ENCODE data around the gene ALDH3B2. TPM values are rescaled to one million over a fixed set of nuclear protein-coding genes. Genes with fewer than 3 reads are reported as not detected.
"Not testable (repeated sequence)": the region's sequence is repeated elsewhere in the genome, so short reads cannot be mapped to it uniquely, and the experiment has no call there.

Gene ALDH3B2
- total RNA-seq, 1 donor from 2014 or later = not detected

DNA sequence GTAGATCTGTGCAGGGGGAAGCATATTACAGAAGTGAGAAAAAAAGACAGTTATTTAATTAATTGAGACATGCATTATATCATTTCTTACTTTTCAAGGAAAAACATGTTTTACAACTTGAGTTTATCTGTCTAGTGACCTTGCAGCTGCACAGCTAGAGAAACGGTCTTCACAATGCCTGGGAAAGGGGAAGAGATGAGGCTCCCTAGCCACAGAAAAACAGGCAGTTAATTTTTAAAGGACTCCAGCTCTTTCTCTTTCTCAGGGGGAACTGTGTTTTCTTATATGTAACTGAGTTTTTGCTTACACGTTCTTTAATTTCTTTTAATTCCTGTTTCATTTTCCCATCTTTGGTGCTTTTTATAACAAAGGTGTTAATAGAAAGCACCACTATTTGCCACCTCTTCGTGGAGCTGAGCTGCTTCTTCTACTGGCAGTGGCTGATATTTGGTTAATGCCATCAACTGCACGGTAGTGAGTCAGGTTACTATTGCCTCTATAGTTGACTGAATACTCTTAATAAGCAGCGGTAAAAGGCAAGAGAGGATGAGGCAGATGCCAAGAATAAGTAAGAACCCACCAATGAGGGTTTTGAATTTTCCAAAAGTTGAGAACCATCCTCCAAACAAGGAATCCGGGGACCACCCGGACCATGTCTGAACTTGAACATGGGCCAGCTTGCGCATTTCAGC lies 11.4 kb upstream of the ALDH3B2 start:
- DNase-seq (ENCODE audit: low read depth in 2 of 2) = not testable (repeated sequence)

DNA sequence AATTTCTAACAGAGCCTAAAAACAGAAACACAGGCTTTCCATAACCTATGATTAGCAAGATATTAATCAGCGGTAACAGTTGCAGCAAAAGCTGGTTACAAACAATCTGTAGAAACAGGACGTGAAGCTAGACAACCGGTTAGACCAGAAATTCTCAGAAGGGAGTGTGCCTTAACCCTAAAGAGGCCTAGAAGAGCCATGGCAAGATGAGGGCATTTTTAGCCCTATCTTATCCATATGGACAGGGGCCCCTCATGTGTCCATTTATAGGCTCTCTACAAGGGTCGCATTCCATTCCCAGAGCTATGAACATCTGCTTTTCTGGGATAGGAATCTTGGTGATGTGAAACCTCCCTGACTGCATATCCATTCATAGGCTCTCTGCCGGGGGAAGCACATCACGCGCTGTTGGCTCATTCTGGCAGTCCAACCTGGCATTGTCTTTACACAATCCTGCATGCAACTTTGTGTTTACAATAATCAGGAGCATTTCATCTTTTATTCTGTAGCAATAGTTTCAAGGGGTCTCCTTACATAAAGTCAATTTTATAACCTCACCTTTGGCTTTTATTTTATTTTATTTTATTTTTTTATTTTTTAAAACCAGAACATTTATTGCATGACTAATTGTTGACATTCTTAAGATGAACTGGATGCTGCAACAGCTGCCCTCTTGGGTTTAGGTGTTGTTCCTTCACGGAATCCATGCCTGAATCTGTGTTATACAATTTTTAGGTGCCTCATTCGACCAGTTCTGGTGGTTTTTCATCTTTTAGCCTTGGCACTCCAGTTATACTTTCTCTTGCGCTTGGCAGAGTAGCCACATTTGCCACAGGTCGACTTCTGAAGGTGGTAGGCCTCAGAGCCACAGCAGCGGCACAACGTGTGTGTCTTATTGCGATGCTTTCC lies 8.0 kb upstream of the ALDH3B2 start:
- not testable (repeated sequence) for DNase-seq (ENCODE audit: low read depth in 2 of 2)

DNA sequence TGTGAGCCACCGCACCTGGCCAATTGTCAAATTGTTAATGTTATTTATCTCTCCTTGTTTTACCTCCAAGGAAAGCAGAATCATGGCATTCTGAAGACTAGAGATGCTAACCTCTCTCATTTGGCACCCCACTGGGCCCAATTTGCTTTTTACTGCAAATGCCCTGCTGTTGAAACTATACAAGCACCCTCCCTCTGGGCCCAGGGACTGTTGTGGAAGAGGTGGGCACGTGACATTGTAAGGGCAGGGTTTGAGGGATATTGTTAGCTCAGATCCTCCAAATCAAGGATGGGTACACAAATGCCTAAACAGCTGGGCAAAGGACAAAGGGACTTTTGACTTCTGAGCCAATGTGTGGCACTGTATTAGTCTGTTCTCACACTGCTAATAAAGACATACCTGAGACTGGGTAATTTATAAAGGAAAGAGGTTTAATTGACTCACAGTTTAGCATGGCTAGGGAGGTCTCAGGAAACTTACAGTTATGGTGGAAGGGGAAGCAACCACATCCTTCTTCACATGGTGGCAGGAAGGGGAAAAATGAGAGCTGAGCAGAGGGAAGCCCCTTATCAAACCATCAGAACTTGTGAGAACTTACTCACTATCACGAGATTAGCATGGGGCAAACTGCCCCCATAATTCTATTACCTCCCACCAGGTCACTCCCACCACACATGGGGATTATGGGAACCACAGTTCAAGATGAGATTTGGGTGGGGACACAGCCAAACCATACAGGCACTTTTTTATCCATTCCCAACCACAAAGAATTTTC lies 6.5 kb upstream of the ALDH3B2 start:
- no peak for DNase-seq (ENCODE audit: low read depth in 2 of 2)

DNA sequence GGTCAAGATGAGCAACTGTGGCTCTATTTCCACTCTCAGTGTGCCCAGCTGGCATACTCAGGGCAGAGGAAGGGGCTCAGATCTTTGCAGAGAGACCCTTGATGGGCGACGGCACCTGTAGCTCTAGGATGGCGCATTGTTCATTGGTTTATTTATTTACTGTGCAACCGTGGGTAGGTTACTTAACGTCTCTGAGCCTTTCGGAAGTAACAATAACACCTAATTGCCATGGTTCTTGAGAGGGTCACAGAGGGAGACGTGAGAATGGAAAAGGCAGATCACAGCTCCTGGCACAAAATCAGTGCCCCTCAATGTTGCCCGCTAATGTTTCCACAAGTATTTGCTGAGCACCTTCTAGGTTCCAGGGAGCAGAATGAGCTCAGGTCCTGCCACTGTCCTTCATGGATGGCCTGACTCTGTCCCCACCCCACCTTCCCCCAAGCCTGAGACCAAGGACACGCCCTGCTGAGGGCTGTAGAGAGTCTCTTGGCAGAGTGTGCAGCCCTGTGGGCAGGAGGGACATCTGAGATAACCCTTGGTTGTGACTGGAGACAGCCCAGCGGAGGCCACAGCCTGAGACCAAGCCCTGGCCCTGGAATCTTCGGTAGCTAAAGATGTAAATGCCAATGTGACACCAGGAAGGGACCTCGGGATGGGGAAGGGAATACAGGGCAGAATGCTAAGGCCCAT lies 780 bp upstream of the ALDH3B2 start:
- no peak for DNase-seq (ENCODE audit: low read depth in 2 of 2)

DNA sequence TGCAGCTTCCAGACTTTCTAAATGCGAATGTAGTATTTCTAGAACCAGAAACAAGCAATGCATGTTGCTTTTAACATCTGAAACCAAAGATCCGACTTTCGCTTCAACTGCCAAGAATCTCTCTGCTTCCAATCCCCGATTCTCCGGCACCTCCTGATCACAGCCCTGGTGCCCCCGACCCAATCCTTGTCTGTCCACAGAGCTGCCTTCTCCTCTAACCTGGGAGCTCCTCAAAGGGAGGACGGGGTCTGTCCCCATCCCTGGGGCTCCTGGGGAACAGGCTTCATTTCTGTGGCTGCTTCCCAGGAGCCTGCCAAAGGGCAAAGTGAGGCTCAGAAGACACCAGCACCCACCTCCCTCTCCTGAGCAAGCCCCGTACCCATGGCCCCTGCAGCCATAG lies 521 bp downstream of the ALDH3B2 start:
- DNase-seq (ENCODE audit: low read depth in 2 of 2) = no peak

DNA sequence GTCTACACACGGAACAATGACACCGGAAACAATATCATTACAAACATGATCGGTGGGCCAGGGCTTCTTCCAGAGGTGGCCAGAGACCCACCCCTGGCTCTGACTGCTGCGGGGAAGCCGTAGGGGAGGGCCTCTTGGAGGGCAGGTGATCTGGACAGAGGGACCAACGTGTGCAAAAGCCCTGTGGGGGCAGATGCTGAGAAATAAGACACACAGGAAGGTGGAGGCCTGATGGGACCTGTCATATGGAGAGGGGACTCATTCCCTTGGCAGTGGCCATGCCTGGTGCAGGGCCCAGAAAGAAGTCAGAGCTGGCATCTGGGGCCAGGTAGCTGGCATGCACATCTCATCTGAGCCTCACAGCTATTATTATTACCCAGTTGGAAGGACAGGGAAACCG lies 1.1 kb downstream of the ALDH3B2 start:
- DNase-seq (ENCODE audit: low read depth in 2 of 2) = no peak

DNA sequence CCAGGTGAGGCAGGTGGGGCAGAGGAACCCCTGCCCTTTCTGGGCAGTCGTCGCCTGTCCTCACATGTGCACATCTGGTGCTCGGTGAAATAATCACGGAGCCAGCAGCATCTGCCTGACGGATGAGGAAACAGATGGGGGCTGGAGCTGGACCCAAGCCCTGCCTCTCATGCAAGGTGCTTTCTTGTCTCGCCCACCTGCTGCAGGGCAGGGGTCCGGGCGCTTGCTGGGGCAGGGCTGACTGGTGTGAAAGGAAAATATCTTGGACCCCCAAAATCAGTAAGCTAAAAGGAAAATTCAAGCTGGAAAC lies 3.3 kb downstream of the ALDH3B2 start:
- DNase-seq (ENCODE audit: low read depth in 2 of 2) = no peak

DNA sequence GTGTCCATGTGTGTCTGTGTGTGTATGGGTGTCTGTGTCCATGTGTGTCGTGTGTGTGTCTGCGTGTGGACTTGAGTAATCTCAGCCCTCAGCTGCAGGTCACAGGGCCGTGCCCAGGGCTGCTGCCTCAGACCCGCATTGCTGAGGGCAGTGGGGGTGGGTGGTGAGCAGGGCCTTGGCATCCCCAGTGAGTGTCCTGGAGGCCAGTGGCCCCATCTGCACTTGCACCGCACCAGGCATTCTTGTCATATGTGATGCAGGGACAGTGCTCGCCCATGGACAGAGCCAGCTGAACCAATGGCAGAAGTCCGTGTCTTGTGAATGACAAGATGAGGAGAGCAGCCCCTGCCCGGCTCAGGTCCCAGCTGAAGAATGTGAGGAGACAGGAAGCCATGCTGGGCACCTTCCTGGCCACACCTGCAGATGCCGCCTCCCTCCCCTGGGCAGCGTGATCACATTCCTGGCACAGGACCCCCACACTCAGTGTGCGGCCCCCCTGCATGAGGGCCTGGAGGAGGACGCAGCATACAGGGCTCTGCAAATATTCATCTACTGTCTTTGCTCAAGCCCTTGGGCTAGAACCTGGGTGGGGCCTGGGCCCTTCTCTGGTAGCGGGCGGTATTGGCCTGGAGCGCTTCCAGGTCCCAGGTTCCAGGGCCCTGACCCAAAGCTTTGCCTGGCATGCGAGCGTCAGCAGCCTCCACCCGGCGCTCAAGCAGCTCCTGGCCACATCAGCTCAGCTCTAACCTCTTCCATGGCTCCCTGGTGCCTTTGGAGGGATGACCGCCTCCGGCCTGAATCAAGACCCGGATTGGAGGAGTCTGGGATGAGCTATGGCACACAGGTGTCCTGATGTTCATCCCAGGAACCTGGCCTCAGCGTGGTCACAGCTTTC lies 3.9 kb downstream of the ALDH3B2 start:
- DNase-seq (ENCODE audit: low read depth in 2 of 2) = no peak

DNA sequence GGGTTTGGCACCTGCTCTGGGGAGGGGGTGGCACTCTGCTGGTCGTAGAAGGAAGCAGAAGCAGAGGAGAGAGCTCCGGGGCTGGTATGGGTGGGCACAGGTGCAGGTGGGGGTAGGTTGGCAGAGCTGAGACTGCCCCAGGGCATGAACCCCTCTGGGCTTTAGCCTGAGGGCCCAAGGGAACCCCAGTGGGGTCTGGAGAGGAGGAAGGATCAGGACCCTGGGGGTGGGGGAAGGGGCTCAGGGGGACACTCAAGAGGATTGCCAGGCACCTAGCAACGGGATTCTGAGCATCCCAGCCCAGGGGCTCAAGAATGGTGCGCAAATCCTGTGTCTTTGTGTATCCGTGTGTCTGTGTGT lies 6.3 kb downstream of the ALDH3B2 start:
- DNase-seq (ENCODE audit: low read depth in 2 of 2) = no peak

DNA sequence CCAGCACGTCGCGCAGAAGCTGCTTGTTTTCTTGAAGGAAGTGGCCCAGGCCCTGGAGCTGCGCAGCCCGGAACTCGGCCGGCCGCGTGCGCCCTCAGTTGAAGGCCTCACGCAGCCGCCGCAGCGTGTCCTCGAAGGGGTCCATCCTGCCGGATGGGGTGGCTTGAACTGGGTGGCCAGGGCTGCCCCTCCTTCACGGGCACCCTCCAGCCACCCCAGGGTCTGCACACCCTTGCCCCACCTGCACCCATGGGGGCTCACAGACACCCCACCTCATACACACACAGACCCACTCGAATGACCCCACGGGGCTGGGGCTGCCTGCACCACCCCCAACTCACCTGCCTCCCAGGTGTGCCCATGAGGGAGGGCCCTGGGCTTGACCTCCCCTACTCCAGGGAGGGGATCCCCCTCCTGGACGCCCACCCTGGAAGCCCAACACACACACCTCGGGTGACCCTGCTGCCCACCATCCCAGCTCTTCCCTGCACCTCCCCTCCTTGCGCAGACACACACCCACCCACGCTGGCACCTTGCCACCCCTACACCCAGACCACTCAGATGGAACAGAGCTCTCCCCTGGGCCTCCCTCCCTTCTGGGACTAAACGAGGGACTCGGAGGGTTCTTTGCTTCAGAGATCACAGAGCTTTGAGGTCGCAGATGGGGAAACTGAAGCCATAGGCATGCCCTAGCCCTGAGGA lies 6.8 kb downstream of the ALDH3B2 start:
- no peak for DNase-seq (ENCODE audit: low read depth in 2 of 2)

DNA sequence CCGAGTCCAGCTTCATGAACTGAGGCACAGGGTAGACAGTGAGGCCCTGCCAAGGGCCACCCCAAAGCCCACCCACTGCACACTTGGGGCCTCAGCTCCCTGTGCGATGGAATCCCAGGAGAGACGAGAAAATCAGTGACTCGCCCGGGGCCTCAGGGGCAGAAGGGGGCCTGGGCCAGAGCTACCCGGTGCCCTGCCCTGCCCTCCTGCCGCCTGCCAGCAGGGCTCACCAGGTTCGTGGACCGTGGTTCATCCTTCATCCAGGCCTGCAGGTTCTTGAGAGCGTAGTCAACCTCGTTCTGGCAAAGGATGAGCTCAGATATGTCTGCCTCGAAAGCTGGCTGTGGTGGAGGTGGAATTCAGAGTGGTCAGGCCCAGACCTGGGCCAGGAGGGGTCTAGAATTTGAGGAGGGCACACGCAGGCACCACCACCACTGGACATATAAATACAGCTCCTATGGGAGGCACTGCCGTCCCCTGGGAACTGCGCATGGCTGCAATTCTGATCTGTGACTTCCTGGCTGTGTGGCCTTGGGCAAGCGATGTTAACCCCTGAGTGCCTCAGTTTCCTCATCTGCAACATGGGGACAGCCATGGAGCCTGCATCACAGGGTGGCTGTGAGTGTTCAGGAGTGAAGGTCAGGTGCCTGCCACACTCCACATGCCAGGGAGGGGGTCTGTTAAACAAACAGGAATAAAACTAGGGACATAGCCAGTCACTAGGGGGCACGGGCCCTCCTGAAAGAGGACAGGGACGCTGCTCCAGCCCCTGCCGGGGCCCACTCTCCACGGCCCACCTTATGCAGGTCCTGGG lies 7.5 kb downstream of the ALDH3B2 start:
- no peak for DNase-seq (ENCODE audit: low read depth in 2 of 2)

DNA sequence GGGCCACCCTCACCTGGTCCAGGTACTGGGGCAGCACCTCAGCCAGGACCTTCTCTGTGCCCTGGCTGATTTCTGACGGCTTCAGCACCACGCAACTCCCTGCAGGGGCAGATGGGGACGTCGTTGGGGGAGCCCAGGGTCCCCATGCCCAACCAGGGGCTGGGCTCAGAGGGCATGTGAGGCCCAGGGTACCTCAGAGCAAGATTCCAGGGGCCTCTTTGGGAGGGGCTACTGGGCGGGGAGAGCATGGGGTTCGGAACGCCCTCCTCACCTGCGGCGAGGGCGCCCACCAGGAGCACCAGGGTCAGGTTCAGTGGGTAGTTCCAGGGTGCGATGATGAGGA lies 8.1 kb downstream of the ALDH3B2 start:
- DNase-seq (ENCODE audit: low read depth in 2 of 2) = no peak

DNA sequence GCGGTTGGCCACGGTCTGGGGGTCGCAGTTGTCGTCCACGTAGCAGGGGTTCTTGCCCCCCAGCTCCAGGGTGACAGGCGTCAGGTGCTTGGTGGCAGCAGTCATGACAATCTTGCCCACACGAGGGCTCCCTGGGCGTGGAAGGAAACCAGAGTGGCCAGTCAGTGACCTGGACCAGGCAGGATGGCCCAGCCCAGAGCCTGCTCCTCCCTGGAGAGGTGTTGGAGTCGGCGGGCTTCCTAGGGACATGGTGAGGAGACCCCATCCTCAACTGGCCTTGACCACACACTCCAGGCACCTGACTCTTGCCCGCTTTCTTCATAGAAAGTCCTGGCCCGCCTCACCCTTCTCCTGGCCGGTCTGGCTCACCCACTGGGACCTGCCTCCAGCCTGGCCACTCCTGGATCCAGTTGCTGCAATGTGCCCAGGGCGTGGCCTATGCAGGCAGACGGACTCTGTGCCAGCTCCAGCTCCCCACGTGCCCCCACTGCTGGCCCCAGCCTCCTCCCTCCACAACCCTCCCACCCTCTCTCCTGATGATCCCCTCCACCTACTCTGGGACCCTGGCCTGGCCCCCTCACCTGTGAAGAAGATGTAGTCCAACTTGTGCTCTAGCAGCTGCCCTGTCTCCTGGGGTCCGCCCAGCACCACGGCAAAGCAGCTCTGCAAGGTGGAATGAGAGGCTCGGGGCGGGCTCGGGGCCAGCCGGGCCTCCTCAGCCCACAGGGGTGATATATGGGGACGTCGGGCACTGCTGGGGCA lies 8.7 kb downstream of the ALDH3B2 start:
- DNase-seq (ENCODE audit: low read depth in 2 of 2) = no peak

DNA sequence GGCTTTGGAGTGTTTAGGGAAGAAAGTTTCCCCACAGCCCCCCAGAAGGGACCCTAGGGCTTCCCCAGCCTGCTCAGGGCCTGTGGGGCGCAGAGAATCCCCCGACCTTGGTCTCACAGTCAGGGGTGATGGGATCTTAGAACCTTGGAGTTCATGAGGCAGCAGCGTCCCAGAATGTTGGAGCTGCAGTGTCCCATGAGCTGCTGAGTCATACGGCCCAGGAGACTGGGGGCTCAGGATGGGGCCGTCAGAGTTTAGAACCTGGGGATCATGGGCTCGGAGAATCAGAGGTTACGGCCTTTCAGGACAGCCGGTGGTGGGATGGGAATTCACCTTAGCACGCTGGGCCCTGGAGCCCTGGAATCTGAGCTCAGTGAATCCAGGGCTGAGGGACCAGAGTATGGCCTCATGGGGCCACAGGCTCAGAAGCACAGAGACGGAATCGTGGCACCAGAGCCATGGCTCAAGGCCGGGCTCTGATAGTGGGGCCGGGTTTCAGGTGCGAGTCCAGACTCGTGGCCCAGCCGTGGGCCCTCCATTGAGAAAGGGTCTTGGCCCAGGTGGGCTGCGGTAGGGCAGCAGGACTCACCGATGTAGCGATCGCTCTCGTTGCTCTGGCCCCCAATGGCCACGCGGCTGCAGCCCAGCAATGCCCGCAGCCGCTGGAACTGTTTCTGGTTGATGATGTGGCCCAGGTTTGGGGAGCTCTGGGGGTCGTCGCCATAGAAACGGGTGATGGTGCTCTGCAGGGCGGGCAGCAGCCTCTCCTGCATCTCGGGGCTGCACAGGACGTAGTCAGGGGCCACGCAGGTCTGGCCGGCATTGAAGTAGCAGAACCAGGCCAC lies 9.5 kb downstream of the ALDH3B2 start:
- DNase-seq (ENCODE audit: low read depth in 2 of 2) = no peak

DNA sequence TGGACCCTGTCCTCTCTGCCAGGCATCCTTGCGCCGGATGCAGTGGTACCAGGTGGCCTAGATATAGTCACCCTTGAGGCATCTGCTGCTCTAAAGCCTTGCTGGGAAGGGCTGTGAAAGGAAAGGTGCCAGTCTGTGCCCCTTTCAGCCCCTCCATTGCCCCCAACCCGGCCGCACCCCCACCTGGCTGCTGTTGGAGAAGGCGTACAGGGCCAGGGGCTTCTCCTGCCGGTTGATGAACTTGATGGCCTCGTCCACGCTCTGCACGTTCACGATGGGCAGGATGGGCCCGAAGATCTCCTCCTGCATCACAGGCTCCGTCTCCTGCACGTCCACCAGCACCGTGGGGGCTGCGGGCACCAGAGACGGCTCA lies 10.2 kb downstream of the ALDH3B2 start:
- DNase-seq (ENCODE audit: low read depth in 2 of 2) = no peak

DNA sequence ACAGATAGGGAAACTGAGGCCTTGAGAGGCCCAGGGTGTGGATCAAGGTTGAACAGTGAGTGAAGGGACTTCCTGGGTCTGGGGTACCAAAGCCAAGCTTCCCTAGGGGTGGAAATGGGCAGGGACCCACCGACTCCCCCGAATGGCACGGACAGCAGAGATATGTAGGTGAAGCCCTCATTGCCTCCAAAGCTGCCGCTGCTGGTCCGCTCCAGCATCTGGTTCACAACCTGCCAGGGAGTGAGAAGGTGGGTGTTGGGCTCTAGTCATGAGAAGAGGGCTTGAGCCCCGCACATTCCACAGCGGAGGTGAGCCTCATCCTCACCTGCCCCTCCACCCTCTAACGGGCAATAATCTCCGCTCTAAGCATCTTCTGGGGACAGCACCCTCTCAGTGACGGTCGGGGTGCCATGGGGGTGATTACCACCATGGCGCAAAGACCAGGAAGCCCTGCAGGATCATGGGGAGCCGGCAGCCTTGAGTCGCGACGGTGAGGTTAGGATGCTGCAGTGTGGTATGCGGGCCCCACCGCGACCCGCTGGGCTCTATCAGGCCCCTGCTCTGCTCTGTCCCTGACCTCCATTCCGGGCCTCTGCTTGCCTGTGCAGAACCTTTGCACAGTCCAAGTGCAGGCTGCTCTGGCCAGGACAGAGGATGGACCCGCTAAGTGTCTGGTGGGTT lies 10.8 kb downstream of the ALDH3B2 start:
- no peak for DNase-seq (ENCODE audit: low read depth in 2 of 2)

DNA sequence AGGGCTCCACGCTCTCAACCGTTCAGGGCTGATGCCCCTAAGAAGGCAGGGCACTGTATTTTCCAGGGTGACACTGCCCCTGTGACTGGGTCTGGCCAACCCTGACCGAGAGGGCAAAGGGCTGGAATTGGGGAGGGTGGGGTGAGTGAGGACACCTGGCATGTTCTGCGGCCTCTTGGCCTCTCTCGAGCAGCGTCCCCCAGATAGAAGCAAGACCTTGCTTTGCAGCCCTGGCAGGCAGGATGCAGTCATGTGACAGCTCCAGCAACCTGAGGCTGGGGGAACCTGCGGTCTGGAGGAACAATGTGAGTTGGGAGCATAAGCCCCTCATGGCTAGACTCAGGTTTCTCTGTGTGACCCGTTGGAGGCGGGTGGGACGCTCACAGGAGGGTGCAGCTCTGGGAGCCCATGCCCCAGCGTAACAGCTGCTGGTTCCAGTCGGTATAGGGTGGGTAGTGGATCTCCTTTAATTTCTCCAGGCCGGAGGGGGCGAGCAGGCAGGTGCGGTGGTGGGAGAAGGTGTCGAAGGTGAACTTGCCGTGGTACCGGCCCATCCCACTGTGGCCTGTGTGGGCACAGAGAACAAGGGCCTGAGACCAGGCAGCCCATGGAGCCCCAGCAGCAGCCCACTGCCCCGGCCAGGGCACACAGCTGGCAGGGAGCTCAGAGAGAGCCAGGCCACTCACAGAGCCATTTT lies 11.4 kb downstream of the ALDH3B2 start:
- DNase-seq (ENCODE audit: low read depth in 2 of 2) = no peak

Data from dermis microvascular lymphatic vessel endothelial cell (primary cell).